ENCODE results near the gene ZNF799. TPM values are rescaled to one million over a fixed set of nuclear protein-coding genes. Genes with fewer than 3 reads are reported as not detected.
"Not testable (repeated sequence)": the region's sequence is repeated elsewhere in the genome, so short reads cannot be mapped to it uniquely, and the experiment has no call there.

Gene ZNF799
- total RNA-seq, 3 donors from 2014 or later: 1.9 to 2.1 (median 2.0) TPM

- Mint-ChIP-seq H3K4me1 (ENCODE audit: low read depth) (no peaks in the 10 kb centered on the region), H3K36me3 (ENCODE audit: insufficient read depth) (peaks cover 28% of the 10 kb centered on the region), H3K27me3 (ENCODE audit: low read depth) (no peaks in the 10 kb centered on the region), H3K4me3 (no peak overlapping the region), H3K9me3 (peaks cover 46% of the 10 kb centered on the region)
- no peak for DNase-seq
- ATAC-seq: no peak
These were observed 20.7 kb downstream of the ZNF799 start for GRCh38 chr19:12380444-12380737.

- Mint-ChIP-seq H3K36me3 (ENCODE audit: insufficient read depth) (peaks cover 28% of the 10 kb centered on the region), H3K4me1 (ENCODE audit: low read depth) (no peaks in the 10 kb centered on the region), H3K9me3 (peaks cover 42% of the 10 kb centered on the region), H3K4me3 (no peak overlapping the region), H3K27me3 (ENCODE audit: low read depth) (no peaks in the 10 kb centered on the region)
- no peak for ATAC-seq
- DNase-seq: no peak
These were observed 21.2 kb downstream of the ZNF799 start for GRCh38 chr19:12379732-12380443.

- peaks cover 24% of the 10 kb centered on the region for H3K9me3 Mint-ChIP-seq
- DNase-seq (no peak), ATAC-seq (no peak)
- H3K36me3 Mint-ChIP-seq (ENCODE audit: insufficient read depth): peaks cover 8% of the 10 kb centered on the region
- H3K27me3 Mint-ChIP-seq (ENCODE audit: low read depth): no peaks in the 10 kb centered on the region
- no peaks in the 10 kb centered on the region for H3K4me1 Mint-ChIP-seq (ENCODE audit: low read depth)
- H3K4me3 Mint-ChIP-seq: no peak overlapping the region
These were observed 27.0 kb downstream of the ZNF799 start for GRCh38 chr19:12374026-12374425.

GRCh38 chr19:12365236-12366162, 35.6 kb downstream of the ZNF799 start, which contains the start of gene ZNF442:
Gene ZNF442, minus strand, starts transcription at chr19:12365683. Its CDS starts 2,052 bp downstream, at chr19:12363631.
- Mint-ChIP-seq H3K9me3 (no peaks in the 10 kb centered on the region), H3K36me3 (ENCODE audit: insufficient read depth) (peaks cover 3% of the 10 kb centered on the region), H3K4me3 (peak within 1 kb of the TSS; percentile 85), H3K4me1 (ENCODE audit: low read depth) (peaks cover 20% of the 10 kb centered on the region), H3K27me3 (ENCODE audit: low read depth) (no peaks in the 10 kb centered on the region)
- ATAC-seq (peak; percentile 99 to 100), DNase-seq (peak; percentile 81)

- Mint-ChIP-seq H3K9me3 (no peaks in the 10 kb centered on the region), H3K27me3 (ENCODE audit: low read depth) (no peaks in the 10 kb centered on the region), H3K36me3 (ENCODE audit: insufficient read depth) (peaks cover 3% of the 10 kb centered on the region), H3K4me3 (peak overlapping the region; percentile 85), H3K4me1 (ENCODE audit: low read depth) (peaks cover 20% of the 10 kb centered on the region)
- ATAC-seq (no peak), DNase-seq (no peak)
These were observed 36.5 kb downstream of the ZNF799 start for GRCh38 chr19:12364391-12365235.

- not testable (repeated sequence) for H3K9me3 Mint-ChIP-seq; H3K36me3 Mint-ChIP-seq (ENCODE audit: insufficient read depth); ATAC-seq; DNase-seq; H3K27me3 Mint-ChIP-seq (ENCODE audit: low read depth); H3K4me3 Mint-ChIP-seq
- peaks cover 20% of the 10 kb centered on the region for H3K4me1 Mint-ChIP-seq (ENCODE audit: low read depth)
These were observed 38.8 kb downstream of the ZNF799 start for GRCh38 chr19:12362236-12362635.

GRCh38 chr19:12353375-12353774, 47.7 kb downstream of the ZNF799 start:
- ATAC-seq: no peak
- H3K36me3 Mint-ChIP-seq (ENCODE audit: insufficient read depth): peaks cover 36% of the 10 kb centered on the region
- no peaks in the 10 kb centered on the region for H3K27me3 Mint-ChIP-seq (ENCODE audit: low read depth)
- no peak for DNase-seq
- H3K9me3 Mint-ChIP-seq: peaks cover 49% of the 10 kb centered on the region
- no peak overlapping the region for H3K4me3 Mint-ChIP-seq
- H3K4me1 Mint-ChIP-seq (ENCODE audit: low read depth): no peaks in the 10 kb centered on the region

- H3K36me3 Mint-ChIP-seq (ENCODE audit: insufficient read depth): peaks cover 33% of the 10 kb centered on the region
- H3K27me3 Mint-ChIP-seq (ENCODE audit: low read depth): no peaks in the 10 kb centered on the region
- peaks cover 53% of the 10 kb centered on the region for H3K9me3 Mint-ChIP-seq
- H3K4me3 Mint-ChIP-seq: no peak overlapping the region
- no peak for ATAC-seq
- no peaks in the 10 kb centered on the region for H3K4me1 Mint-ChIP-seq (ENCODE audit: low read depth)
- DNase-seq: no peak
These were observed 50.2 kb downstream of the ZNF799 start for GRCh38 chr19:12350890-12351197.

- H3K4me3 Mint-ChIP-seq: no peak overlapping the region
- H3K36me3 Mint-ChIP-seq (ENCODE audit: insufficient read depth): peaks cover 33% of the 10 kb centered on the region
These were observed 50.7 kb downstream of the ZNF799 start for GRCh38 chr19:12350185-12350889.

GRCh38 chr19:12346896-12347295, 54.2 kb downstream of the ZNF799 start:
- DNase-seq (no peak), ATAC-seq (no peak)
- Mint-ChIP-seq H3K36me3 (ENCODE audit: insufficient read depth) (peaks cover 18% of the 10 kb centered on the region), H3K9me3 (peaks cover 27% of the 10 kb centered on the region), H3K27me3 (ENCODE audit: low read depth) (no peaks in the 10 kb centered on the region), H3K4me3 (no peak overlapping the region), H3K4me1 (ENCODE audit: low read depth) (no peaks in the 10 kb centered on the region)

More at GRCh38 chr19:12350185-12350889, 50.7 kb downstream of the ZNF799 start:
- no peak for DNase-seq
- H3K9me3 Mint-ChIP-seq: peaks cover 53% of the 10 kb centered on the region
- no peaks in the 10 kb centered on the region for H3K4me1 Mint-ChIP-seq (ENCODE audit: low read depth)
- no peak for ATAC-seq
- H3K27me3 Mint-ChIP-seq (ENCODE audit: low read depth): no peaks in the 10 kb centered on the region

- peaks cover 7% of the 10 kb centered on the region for H3K36me3 Mint-ChIP-seq (ENCODE audit: insufficient read depth)
- peaks cover 24% of the 10 kb centered on the region for H3K9me3 Mint-ChIP-seq
- no peak for ATAC-seq
- H3K4me3 Mint-ChIP-seq: no peak overlapping the region
- H3K4me1 Mint-ChIP-seq (ENCODE audit: low read depth): no peaks in the 10 kb centered on the region
- no peaks in the 10 kb centered on the region for H3K27me3 Mint-ChIP-seq (ENCODE audit: low read depth)
- DNase-seq: no peak
These were observed 55.9 kb downstream of the ZNF799 start for GRCh38 chr19:12345197-12345596.
